Endothelial cell of umbilical vein (primary cell): ENCODE results near the gene CDK17. TPM values are rescaled to one million over a fixed set of nuclear protein-coding genes. Genes with fewer than 3 reads are reported as not detected.

Source experiments
- BruUV-seq: library from RNA; stranded (reverse); fragments of 400-500 nt; replicated peaks from 2 replicates; lab custom pipeline; 2021; lab: Mats Ljungman, UMichigan
- CTCF ChIA-PET: fragments of 300-600, 350-600 bp; sonication (Branson Sonifier 250); formaldehyde crosslinking; loops from one replicate; lab custom pipeline; 2021; ENCODE audit warnings: antibody characterized with exemption, inconsistent platforms; lab: Charles Lee
- POLR2A ChIA-PET: fragments of 300-600, 350-600 bp; sonication (Branson Sonifier 250); formaldehyde crosslinking; loops from one replicate; lab custom pipeline; 2021; ENCODE audit warnings: antibody characterized with exemption, inconsistent platforms; lab: Charles Lee
- DNase-seq: peaks from one replicate; pipeline ENCODE4 v3.0.0-alpha.2; 2011; ENCODE audit warnings: low read depth, low spot score
- FAIRE-seq: peaks from 2 replicates; lab custom pipeline; 2011; peaks lifted over from hg19 to GRCh38; lab: Jason Lieb, UNC
- H2AFZ ChIP-seq: 2 replicates; pipeline ENCODE4 v1.6.0; 2012; ENCODE audit warnings: low read depth, low read length, control low read depth, inconsistent platforms
- H3K27ac ChIP-seq: 2 replicates; pipeline ENCODE4 v1.5.1; 2011; ENCODE audit warnings: low read depth, mild to moderate bottlenecking, control low read depth, low read length, moderate library complexity; ENCODE audit not compliant: insufficient read depth
- H3K27me3 ChIP-seq, 2 experiments: 2 replicates each; pipeline versions ENCODE4 v1.6.0 to v1.6.1; 2011; ENCODE audit warnings: low read length in 2 of 2, mixed read lengths in 1 of 2; ENCODE audit not compliant: control insufficient read depth in 2 of 2, insufficient read depth in 2 of 2
- H3K36me3 ChIP-seq, 2 experiments: 2 replicates in 1 of 2; 3 replicates in 1 of 2; pipeline ENCODE4 v1.5.1; 2011; ENCODE audit warnings: low read length in 2 of 2, mild to moderate bottlenecking in 1 of 2, moderate library complexity in 1 of 2; ENCODE audit not compliant: control insufficient read depth in 2 of 2, insufficient read depth in 2 of 2; ENCODE audit errors: extremely low read depth in 1 of 2
- H3K4me1 ChIP-seq: 3 replicates; pipeline ENCODE4 v1.5.1; 2011; ENCODE audit warnings: mild to moderate bottlenecking, low read length; ENCODE audit not compliant: control insufficient read depth, insufficient read depth; ENCODE audit errors: extremely low read depth
- H3K4me2 ChIP-seq: 2 replicates; pipeline ENCODE4 v1.6.1; 2011; ENCODE audit warnings: low read length, control low read depth, mixed read lengths; ENCODE audit not compliant: insufficient read depth
- H3K4me3 ChIP-seq, 3 experiments: fragments of 200-600 bp in 1 of 3; sonication (generic), shearing (Covaris generic) in 1 of 3; replicated peaks in 1 of 3; 2 replicates each; pipeline ENCODE4 v1.5.1; 2011 to 2016; ENCODE audit warnings: control low read depth in 3 of 3, low read length in 3 of 3, mild to moderate bottlenecking in 2 of 3, inconsistent platforms in 1 of 3, low read depth in 1 of 3, moderate library complexity in 1 of 3; ENCODE audit not compliant: insufficient read depth in 1 of 3
- H3K79me2 ChIP-seq: 2 replicates; pipeline ENCODE4 v1.6.0; 2012; ENCODE audit warnings: low read length, inconsistent platforms; ENCODE audit not compliant: control insufficient read depth, insufficient read depth
- H3K9ac ChIP-seq: replicated peaks from 2 replicates; pipeline ENCODE3; 2011; ENCODE audit warnings: low read length, control low read depth; ENCODE audit not compliant: insufficient read depth; ENCODE audit errors: extremely low read depth
- H3K9me1 ChIP-seq: replicated peaks from 3 replicates; pipeline ENCODE4 v1.6.0; 2011; ENCODE audit warnings: mild to moderate bottlenecking, low read length; ENCODE audit not compliant: control insufficient read depth, insufficient read depth; ENCODE audit errors: extremely low read depth
- H3K9me3 ChIP-seq: replicated peaks from 2 replicates; pipeline ENCODE4 v1.5.1; 2012; ENCODE audit warnings: low read length, inconsistent platforms; ENCODE audit not compliant: control insufficient read depth, insufficient read depth
- H4K20me1 ChIP-seq: replicated peaks from 2 replicates; pipeline ENCODE3; 2011; ENCODE audit warnings: mild to moderate bottlenecking, low read length; ENCODE audit not compliant: control insufficient read depth, insufficient read depth; ENCODE audit errors: extremely low read depth
- EZH2 ChIP-seq: IDR thresholded peaks from 2 replicates; pipeline ENCODE4 v1.6.1; 2012; ENCODE audit warnings: borderline replicate concordance, low read depth, mild to moderate bottlenecking, moderate library complexity, low read length, inconsistent platforms; ENCODE audit not compliant: severe bottlenecking
- FOS ChIP-seq: IDR thresholded peaks from 2 replicates; pipeline ENCODE4 v1.6.1; 2011; ENCODE audit warnings: mild to moderate bottlenecking, low read length, moderate library complexity, borderline replicate concordance; ENCODE audit not compliant: insufficient read depth
- GATA2 ChIP-seq: IDR thresholded peaks from 2 replicates; pipeline ENCODE4 v1.7.0; 2011; ENCODE audit warnings: low read depth, mild to moderate bottlenecking, moderate library complexity, mixed read lengths, low read length; ENCODE audit not compliant: insufficient read length, insufficient read depth
- JUN ChIP-seq: IDR thresholded peaks from 2 replicates; pipeline ENCODE4 v1.6.1; 2011; ENCODE audit warnings: borderline replicate concordance, low read depth; ENCODE audit not compliant: insufficient read length, insufficient read depth
- MYC ChIP-seq: IDR thresholded peaks from one replicate; pipeline ENCODE4 v1.6.1; 2011; ENCODE audit warnings: mild to moderate bottlenecking, low read depth, low read length
- POLR2A ChIP-seq: IDR thresholded peaks from 2 replicates; pipeline ENCODE4 v1.6.1; 2012; ENCODE audit warnings: low read depth, mild to moderate bottlenecking, control low read depth, low read length
- POLR2AphosphoS5 ChIP-seq: IDR thresholded peaks from 2 replicates; pipeline ENCODE4 v1.6.1; 2012; ENCODE audit warnings: low read depth, mild to moderate bottlenecking, control low read depth, low read length, moderate library complexity; ENCODE audit not compliant: insufficient read depth
- dilution Hi-C: fragments of 300-500 bp; cut with MboI; formaldehyde crosslinking; loops from one replicate; pipeline ENCODE4 v1.15.0; 2019; ENCODE audit warnings: low sequenced_read_pairs; ENCODE audit not compliant: extremely low pct_ligation_motif_present
- intact Hi-C: fragments of 100-400 bp; cut with micrococcal nuclease; formaldehyde crosslinking; loops from one replicate; pipeline ENCODE4 v1.10.0; 2022
- polyA plus RNA-seq, 4 experiments: library from polyadenylated mRNA; depleted of rRNA in 3 of 4; stranded (reverse) in 3 of 4; unstranded in 1 of 4; fragments of >200 nt; gene quantifications; 2 replicates each; pipeline versions ENCODE4 v1.2.1 to v1.2.3, GENCODE V29; 2011 to 2012; ENCODE audit warnings: missing spikeins in 1 of 4
- total RNA-seq: library from RNA; stranded (reverse); gene quantifications from 2 replicates; pipeline ENCODE4 v1.2.3, GENCODE V29; 2021
- TF ChIP-seq, protein P1 (sequence below), 2 donors: IDR thresholded peaks; 1 replicate in 1 of 2; 2 replicates in 1 of 2; pipeline ENCODE4 v1.5.1; 2011; ENCODE audit warnings: low read length in 2 of 2, mild to moderate bottlenecking in 2 of 2, moderate library complexity in 2 of 2, control low read depth in 1 of 2, inconsistent platforms in 1 of 2, low read depth in 1 of 2; ENCODE audit not compliant: insufficient read depth in 1 of 2; ENCODE audit errors: extremely low read depth in 1 of 2
- TF ChIP-seq, protein P2 (sequence below): IDR thresholded peaks from 2 replicates; pipeline ENCODE4 v1.6.1; 2011; ENCODE audit not compliant: insufficient read depth, insufficient read length

The CDK17 gene
- total and polyA plus RNA-seq, 2 donors (not counting 3 experiments of a cell fraction or from before 2014, with no cell fraction given), result 61.1 to 176 TPM

GRCh38 chr12:96368687-96369086, 31.6 kb downstream of the CDK17 start:
- H3K9me3 ChIP-seq, result no peaks in the 10 kb centered on the region
- CTCF ChIA-PET, result interaction anchor here (0.8 to 1.8 kb wide), 5 partner anchors 18 to 30 kb away, joined by 3 to 7 read pairs (median 5); no protein-coding TSS in a partner anchor
- TF ChIP-seq GATA2, result no peak
- H3K4me3 ChIP-seq, result peak overlapping the region in 1 of 3 experiments; percentile 23
- POLR2A ChIA-PET, result interaction anchor here (0.7 to 1.1 kb wide), 2 partner anchors 15 to 29 kb away, joined by 3 to 4 read pairs; no protein-coding TSS in a partner anchor
- intact Hi-C loops (no loop called here), dilution Hi-C loops (no loop called here)
- no peak for DNase-seq
- peaks cover 100% of the 10 kb centered on the region for H3K79me2 ChIP-seq
- BruUV-seq, result TSS peak; percentile 76
- no peaks in the 10 kb centered on the region for H3K27me3 ChIP-seq
- H3K4me1 ChIP-seq, result peaks cover 95% of the 10 kb centered on the region
- H3K27ac ChIP-seq, result peak overlapping the region; percentile 51
- peak overlapping the region; percentile 14 for H3K9ac ChIP-seq
- H2AFZ ChIP-seq, result no peak overlapping the region
- H3K9me1 ChIP-seq, result no peaks in the 10 kb centered on the region
- H4K20me1 ChIP-seq, result peaks cover 27% of the 10 kb centered on the region
- H3K36me3 ChIP-seq, result no peaks in the 10 kb centered on the region
- no peak for FAIRE-seq
- peak overlapping the region; percentile 68 for H3K4me2 ChIP-seq

DNA sequence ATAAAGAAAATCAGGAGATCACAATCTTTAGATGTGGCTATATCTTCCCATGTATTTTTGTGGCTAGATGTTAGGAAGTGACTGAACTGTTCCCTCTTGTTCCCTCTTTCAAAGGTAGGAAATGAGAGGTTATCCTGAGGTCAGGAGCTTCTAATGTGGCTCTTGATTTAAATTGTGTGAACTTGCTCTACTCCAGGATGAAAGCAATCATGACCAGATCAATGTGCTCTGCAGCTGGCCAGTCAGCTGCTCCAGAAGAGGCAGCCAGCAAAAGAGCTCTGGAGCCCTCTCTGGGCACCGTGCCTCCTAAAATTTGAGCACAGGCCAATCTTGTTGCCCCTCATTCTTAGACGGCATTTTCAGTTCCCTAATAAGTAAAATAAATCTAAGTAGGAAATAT, 32.0 kb downstream of the CDK17 start:
- Histone ChIP-seq H2AFZ (no peak overlapping the region), H3K4me3 (peak overlapping the region in 1 of 3 experiments; percentile 23), H3K4me1 (peaks cover 94% of the 10 kb centered on the region), H3K27ac (peak overlapping the region; percentile 51), H3K27me3 (no peaks in the 10 kb centered on the region), H3K79me2 (peaks cover 100% of the 10 kb centered on the region), H3K9me1 (no peaks in the 10 kb centered on the region), H4K20me1 (peaks cover 27% of the 10 kb centered on the region), H3K4me2 (peak overlapping the region; percentile 68), H3K36me3 (no peaks in the 10 kb centered on the region), H3K9me3 (no peaks in the 10 kb centered on the region), H3K9ac (peak overlapping the region; percentile 14)
- BruUV-seq, result no TSS peak
- intact Hi-C loops, result no loop called here
- FAIRE-seq, result peak; percentile 70
- POLR2A ChIA-PET, result interaction anchor here (1.1 kb wide), 1 partner anchor 29 kb away, joined by 4 read pairs; no protein-coding TSS in a partner anchor
- dilution Hi-C loops, result no loop called here
- CTCF ChIA-PET, result interaction anchor here (0.8 to 1.8 kb wide), 5 partner anchors 18 to 31 kb away, joined by 3 to 7 read pairs (median 5); no protein-coding TSS in a partner anchor
- DNase-seq, result peak; percentile 81
- TF ChIP-seq POLR2A, result peak; percentile 56
- TF ChIP-seq, protein P1, sequence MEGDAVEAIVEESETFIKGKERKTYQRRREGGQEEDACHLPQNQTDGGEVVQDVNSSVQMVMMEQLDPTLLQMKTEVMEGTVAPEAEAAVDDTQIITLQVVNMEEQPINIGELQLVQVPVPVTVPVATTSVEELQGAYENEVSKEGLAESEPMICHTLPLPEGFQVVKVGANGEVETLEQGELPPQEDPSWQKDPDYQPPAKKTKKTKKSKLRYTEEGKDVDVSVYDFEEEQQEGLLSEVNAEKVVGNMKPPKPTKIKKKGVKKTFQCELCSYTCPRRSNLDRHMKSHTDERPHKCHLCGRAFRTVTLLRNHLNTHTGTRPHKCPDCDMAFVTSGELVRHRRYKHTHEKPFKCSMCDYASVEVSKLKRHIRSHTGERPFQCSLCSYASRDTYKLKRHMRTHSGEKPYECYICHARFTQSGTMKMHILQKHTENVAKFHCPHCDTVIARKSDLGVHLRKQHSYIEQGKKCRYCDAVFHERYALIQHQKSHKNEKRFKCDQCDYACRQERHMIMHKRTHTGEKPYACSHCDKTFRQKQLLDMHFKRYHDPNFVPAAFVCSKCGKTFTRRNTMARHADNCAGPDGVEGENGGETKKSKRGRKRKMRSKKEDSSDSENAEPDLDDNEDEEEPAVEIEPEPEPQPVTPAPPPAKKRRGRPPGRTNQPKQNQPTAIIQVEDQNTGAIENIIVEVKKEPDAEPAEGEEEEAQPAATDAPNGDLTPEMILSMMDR (IDR thresholded peaks at IDR 0.05; ENCODE audit: extremely low read depth in 1 of 2, insufficient read depth in 1 of 2, low read depth in 1 of 2, low read length in 2 of 2), result no peak
- TF ChIP-seq, protein P2, sequence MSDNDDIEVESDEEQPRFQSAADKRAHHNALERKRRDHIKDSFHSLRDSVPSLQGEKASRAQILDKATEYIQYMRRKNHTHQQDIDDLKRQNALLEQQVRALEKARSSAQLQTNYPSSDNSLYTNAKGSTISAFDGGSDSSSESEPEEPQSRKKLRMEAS, result no peak
- peak; percentile 78 for TF ChIP-seq GATA2
- peak; percentile 30 for TF ChIP-seq FOS
- TF ChIP-seq MYC, result no peak
- TF ChIP-seq JUN, result peak; percentile 42
- peak; percentile 60 for TF ChIP-seq POLR2AphosphoS5
- TF ChIP-seq EZH2, result no peak
